ENCODE data around the gene OLFM1.

Gene OLFM1

DNA sequence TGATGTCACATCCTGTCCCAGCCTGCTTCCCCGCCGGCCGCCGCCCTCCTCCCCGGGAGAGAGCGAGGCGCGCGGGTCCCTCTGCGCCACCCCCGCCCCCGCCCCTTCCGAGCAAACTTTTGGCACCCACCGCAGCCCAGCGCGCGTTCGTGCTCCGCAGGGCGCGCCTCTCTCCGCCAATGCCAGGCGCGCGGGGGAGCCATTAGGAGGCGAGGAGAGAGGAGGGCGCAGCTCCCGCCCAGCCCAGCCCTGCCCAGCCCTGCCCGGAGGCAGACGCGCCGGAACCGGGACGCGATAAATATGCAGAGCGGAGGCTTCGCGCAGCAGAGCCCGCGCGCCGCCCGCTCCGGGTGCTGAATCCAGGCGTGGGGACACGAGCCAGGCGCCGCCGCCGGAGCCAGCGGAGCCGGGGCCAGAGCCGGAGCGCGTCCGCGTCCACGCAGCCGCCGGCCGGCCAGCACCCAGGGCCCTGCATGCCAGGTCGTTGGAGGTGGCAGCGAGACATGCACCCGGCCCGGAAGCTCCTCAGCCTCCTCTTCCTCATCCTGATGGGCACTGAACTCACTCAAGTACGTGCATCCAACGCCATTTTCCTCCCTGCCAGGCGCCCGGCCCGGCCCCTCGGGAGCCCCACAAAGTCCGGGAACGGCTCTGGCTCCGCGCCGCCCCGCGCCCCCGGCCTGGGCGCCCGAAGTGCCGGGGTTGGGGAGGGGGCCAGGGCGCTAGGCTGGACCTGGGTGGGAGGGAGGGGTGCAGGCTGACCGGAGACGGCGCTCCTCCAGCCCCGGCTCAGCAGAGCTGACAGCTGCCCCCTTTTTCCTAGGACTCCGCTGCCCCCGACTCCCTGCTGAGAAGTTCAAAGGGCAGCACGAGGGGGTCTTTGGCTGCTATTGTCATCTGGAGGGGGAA is 12.0 kb upstream of the OLFM1 start:
- H3K4me3 Mint-ChIP-seq = no peak overlapping the region
- no peak overlapping the region for H3K27ac Mint-ChIP-seq (ENCODE audit: low read depth)
- ATAC-seq (replicated peaks; ENCODE audit: extremely low read depth, poor library complexity, severe bottlenecking) (no peak), DNase-seq (ENCODE audit: low spot score in 2 of 2) (no peak)
- H3K36me3 Mint-ChIP-seq (ENCODE audit: insufficient read depth) = no peaks in the 10 kb centered on the region
- H3K4me1 Mint-ChIP-seq = no peaks in the 10 kb centered on the region
- H3K9me3 Mint-ChIP-seq = no peaks in the 10 kb centered on the region
- peaks cover 60% of the 10 kb centered on the region for H3K27me3 Mint-ChIP-seq

- no peaks in the 10 kb centered on the region for H3K4me1 Mint-ChIP-seq
- ATAC-seq (replicated peaks; ENCODE audit: extremely low read depth, poor library complexity, severe bottlenecking) = no peak
- H3K27me3 Mint-ChIP-seq = peaks cover 60% of the 10 kb centered on the region
- H3K36me3 Mint-ChIP-seq (ENCODE audit: insufficient read depth) = no peaks in the 10 kb centered on the region
- no peak for DNase-seq (ENCODE audit: low spot score in 2 of 2)
- H3K27ac Mint-ChIP-seq (ENCODE audit: low read depth) = no peak overlapping the region
- no peaks in the 10 kb centered on the region for H3K9me3 Mint-ChIP-seq
- H3K4me3 Mint-ChIP-seq = no peak overlapping the region
These were observed 11.2 kb upstream of the OLFM1 start for GRCh38 chr9:135076143-135076875.

GRCh38 chr9:135076876-135077430 is 10.5 kb upstream of the OLFM1 start:
- Mint-ChIP-seq H3K9me3 (no peaks in the 10 kb centered on the region), H3K27me3 (peaks cover 60% of the 10 kb centered on the region), H3K36me3 (ENCODE audit: insufficient read depth) (no peaks in the 10 kb centered on the region), H3K27ac (ENCODE audit: low read depth) (no peak overlapping the region), H3K4me1 (no peaks in the 10 kb centered on the region), H3K4me3 (no peak overlapping the region)
- ATAC-seq (replicated peaks; ENCODE audit: extremely low read depth, poor library complexity, severe bottlenecking) (no peak), DNase-seq (ENCODE audit: low spot score in 2 of 2) (no peak)

DNA sequence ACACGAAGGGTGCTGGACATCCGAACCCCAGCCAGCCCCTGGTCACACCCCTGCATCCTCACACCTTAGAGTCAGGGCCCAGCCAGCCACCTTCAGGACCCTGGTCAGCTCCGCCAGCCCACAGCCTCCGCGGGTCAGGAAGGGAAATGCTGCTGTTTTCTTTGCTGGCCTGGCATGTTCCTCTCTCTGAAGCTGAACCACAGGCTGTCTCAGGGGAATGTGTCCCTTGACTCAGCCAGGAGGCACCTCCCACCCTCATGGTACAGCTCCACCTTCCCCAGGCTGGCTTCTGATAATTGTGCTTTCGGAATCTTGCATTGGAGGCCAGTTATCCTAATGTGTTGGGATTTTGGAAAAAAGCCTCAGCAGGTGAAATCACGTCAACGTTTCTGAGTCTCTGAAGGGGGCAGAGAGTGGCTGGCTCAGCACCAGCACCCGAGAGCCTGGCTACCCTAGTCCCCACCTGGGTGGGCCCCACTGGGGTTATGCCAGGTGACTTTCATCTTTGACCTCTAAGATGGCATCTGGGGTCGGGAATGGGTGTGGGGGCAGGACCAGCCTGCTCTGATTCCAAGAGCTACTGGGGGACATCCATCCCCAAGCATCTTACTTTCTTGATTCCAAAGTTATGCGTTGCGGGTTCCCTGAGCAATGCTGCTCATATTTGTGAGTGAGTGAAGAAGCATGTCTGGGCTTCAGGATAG is 9.8 kb upstream of the OLFM1 start:
- Mint-ChIP-seq H3K4me1 (no peaks in the 10 kb centered on the region), H3K9me3 (no peaks in the 10 kb centered on the region), H3K27ac (ENCODE audit: low read depth) (no peak overlapping the region), H3K27me3 (peaks cover 60% of the 10 kb centered on the region), H3K36me3 (ENCODE audit: insufficient read depth) (no peaks in the 10 kb centered on the region), H3K4me3 (no peak overlapping the region)
- DNase-seq (ENCODE audit: low spot score in 2 of 2) (no peak), ATAC-seq (replicated peaks; ENCODE audit: extremely low read depth, poor library complexity, severe bottlenecking) (no peak)

- Mint-ChIP-seq H3K4me1 (no peaks in the 10 kb centered on the region), H3K9me3 (no peaks in the 10 kb centered on the region), H3K4me3 (no peak overlapping the region), H3K27ac (ENCODE audit: low read depth) (no peak overlapping the region), H3K36me3 (ENCODE audit: insufficient read depth) (no peaks in the 10 kb centered on the region), H3K27me3 (peaks cover 65% of the 10 kb centered on the region)
- no peak for ATAC-seq (replicated peaks; ENCODE audit: extremely low read depth, poor library complexity, severe bottlenecking)
- no peak for DNase-seq (ENCODE audit: low spot score in 2 of 2)
These were observed 9.1 kb upstream of the OLFM1 start for GRCh38 chr9:135078361-135078821.

- Mint-ChIP-seq H3K27ac (ENCODE audit: low read depth) (no peak overlapping the region), H3K4me1 (no peaks in the 10 kb centered on the region), H3K4me3 (no peak overlapping the region), H3K27me3 (peaks cover 65% of the 10 kb centered on the region), H3K9me3 (no peaks in the 10 kb centered on the region), H3K36me3 (ENCODE audit: insufficient read depth) (no peaks in the 10 kb centered on the region)
- no peak for DNase-seq (ENCODE audit: low spot score in 2 of 2)
- ATAC-seq (replicated peaks; ENCODE audit: extremely low read depth, poor library complexity, severe bottlenecking) = no peak
These were observed 8.4 kb upstream of the OLFM1 start for GRCh38 chr9:135079018-135079417.

DNA sequence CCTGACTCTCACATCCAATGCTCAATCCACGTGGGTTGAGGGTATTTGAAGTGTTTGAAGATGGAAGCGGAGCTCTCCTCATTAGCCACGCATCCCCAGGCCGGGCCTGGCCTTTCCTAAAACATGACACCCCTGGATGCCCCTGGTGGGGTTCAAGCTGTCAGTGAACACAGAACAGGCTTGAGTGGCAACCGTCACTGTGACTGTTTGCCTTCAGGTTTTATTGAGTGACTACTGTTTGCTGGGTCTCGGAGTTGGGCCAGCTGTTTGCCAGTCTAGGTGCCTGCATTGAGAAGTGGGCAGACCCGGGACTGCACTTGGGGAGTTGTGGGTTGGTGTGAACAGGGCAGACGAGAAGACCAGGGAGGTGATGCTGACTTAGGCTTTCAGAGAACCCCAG is 7.8 kb upstream of the OLFM1 start:
- H3K27me3 Mint-ChIP-seq = peaks cover 65% of the 10 kb centered on the region
- H3K4me1 Mint-ChIP-seq = no peaks in the 10 kb centered on the region
- no peaks in the 10 kb centered on the region for H3K9me3 Mint-ChIP-seq
- no peaks in the 10 kb centered on the region for H3K36me3 Mint-ChIP-seq (ENCODE audit: insufficient read depth)
- H3K4me3 Mint-ChIP-seq = no peak overlapping the region
- no peak for DNase-seq (ENCODE audit: low spot score in 2 of 2)
- ATAC-seq (replicated peaks; ENCODE audit: extremely low read depth, poor library complexity, severe bottlenecking) = no peak
- H3K27ac Mint-ChIP-seq (ENCODE audit: low read depth) = no peak overlapping the region

DNA sequence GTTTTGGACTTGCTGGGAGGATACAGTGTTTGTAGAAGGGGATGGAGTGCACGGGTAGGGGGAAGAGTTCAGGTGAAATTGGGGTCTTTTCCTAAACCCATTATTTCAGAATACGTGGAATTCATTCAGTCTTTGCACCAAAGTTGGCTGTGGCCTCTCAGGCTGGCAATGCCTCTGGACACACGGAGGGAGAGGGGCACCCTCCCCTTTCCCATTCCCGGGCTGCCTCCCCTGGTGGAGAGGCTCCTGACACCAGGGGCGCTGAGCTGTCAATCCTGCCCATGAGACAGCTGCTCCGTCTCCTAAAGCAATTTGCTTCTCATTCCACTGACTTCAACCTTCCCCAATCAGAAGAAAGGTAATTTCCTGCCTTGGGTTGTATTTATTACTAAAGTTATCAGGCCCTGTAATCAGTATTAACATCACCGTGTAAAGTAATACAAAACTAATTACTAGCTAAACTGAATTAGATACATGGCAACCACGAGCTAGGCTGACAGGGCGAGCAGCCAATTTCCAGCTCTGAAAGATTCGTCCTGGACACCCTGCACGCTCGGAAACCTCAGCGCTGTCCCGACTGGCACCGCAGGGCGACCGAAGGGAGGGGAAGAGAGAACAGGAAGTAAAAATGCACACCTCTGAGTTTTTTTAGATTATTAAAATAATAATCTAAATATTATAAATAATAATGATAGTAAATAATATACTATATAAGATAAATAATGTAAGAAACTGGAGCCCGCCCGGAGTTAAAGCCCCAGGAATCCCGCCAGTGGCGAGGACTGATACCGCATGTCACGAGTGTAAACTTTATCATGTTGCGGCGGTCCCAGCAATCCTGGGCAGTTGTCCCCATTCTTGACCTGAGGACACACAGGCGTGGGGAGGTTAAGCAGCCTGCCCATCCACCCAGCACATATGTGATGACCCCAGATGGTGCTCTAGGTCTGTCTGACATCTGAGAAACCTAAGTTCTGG is 6.9 kb upstream of the OLFM1 start:
- Mint-ChIP-seq H3K36me3 (ENCODE audit: insufficient read depth) (no peaks in the 10 kb centered on the region), H3K4me3 (no peak overlapping the region), H3K27me3 (peaks cover 69% of the 10 kb centered on the region), H3K9me3 (no peaks in the 10 kb centered on the region), H3K27ac (ENCODE audit: low read depth) (no peak overlapping the region), H3K4me1 (no peaks in the 10 kb centered on the region)
- ATAC-seq (replicated peaks; ENCODE audit: extremely low read depth, poor library complexity, severe bottlenecking) (no peak), DNase-seq (ENCODE audit: low spot score in 2 of 2) (no peak)

- no peak overlapping the region for H3K4me3 Mint-ChIP-seq
- no peak for DNase-seq (ENCODE audit: low spot score in 2 of 2)
- no peak for ATAC-seq (replicated peaks; ENCODE audit: extremely low read depth, poor library complexity, severe bottlenecking)
- H3K36me3 Mint-ChIP-seq (ENCODE audit: insufficient read depth) = no peaks in the 10 kb centered on the region
- H3K9me3 Mint-ChIP-seq = no peaks in the 10 kb centered on the region
- no peaks in the 10 kb centered on the region for H3K4me1 Mint-ChIP-seq
- H3K27me3 Mint-ChIP-seq = peaks cover 71% of the 10 kb centered on the region
- H3K27ac Mint-ChIP-seq (ENCODE audit: low read depth) = no peak overlapping the region
These were observed 6.2 kb upstream of the OLFM1 start for GRCh38 chr9:135081264-135081660.

DNA sequence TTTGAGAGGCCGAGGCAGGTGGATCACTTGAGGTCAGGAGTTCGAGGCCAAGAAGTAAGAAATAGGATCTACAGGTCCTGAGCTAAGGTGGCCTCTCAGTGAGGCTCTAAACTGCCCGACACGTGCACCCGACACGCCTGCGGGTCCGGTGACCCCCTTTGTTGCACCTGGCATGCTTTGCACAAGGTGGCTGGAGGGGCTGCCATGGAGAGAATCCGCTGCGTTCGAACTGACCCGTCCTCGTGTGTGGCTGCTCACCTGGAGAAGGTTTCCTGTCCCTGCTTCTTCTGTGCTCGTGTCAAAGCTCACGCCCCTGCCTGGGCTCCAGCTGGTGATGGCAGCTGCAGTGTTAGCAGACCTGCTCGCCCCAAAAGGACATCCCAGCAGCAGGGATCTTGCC is 5.7 kb upstream of the OLFM1 start:
- Mint-ChIP-seq H3K4me3 (no peak overlapping the region), H3K36me3 (ENCODE audit: insufficient read depth) (no peaks in the 10 kb centered on the region), H3K4me1 (no peaks in the 10 kb centered on the region), H3K9me3 (no peaks in the 10 kb centered on the region), H3K27ac (ENCODE audit: low read depth) (no peak overlapping the region), H3K27me3 (peaks cover 70% of the 10 kb centered on the region)
- no peak for DNase-seq (ENCODE audit: low spot score in 2 of 2)
- no peak for ATAC-seq (replicated peaks; ENCODE audit: extremely low read depth, poor library complexity, severe bottlenecking)

GRCh38 chr9:135082536-135082935 is 4.9 kb upstream of the OLFM1 start:
- Mint-ChIP-seq H3K27me3 (peaks cover 62% of the 10 kb centered on the region), H3K27ac (ENCODE audit: low read depth) (no peak overlapping the region), H3K4me1 (no peaks in the 10 kb centered on the region), H3K4me3 (no peak overlapping the region), H3K36me3 (ENCODE audit: insufficient read depth) (no peaks in the 10 kb centered on the region), H3K9me3 (no peaks in the 10 kb centered on the region)
- DNase-seq (ENCODE audit: low spot score in 2 of 2) (no peak), ATAC-seq (replicated peaks; ENCODE audit: extremely low read depth, poor library complexity, severe bottlenecking) (no peak)

All from central memory CD8-positive, alpha-beta T cell (primary cell).